HT-29 (cell line): ENCODE measurements around the gene CLIC6. TPM values are rescaled to one million over a fixed set of nuclear protein-coding genes. Genes with fewer than 3 reads are reported as not detected.
A peak's percentile ranks its signal among the peaks of the same experiment; 100 is the strongest.
"Not testable (repeated sequence)": the region's sequence is repeated elsewhere in the genome, so short reads cannot be mapped to it uniquely, and the experiment has no call there.

Experiments used
- DNase-seq: peaks from one replicate; pipeline ENCODE4 v3.0.0-alpha.2; 2015; ENCODE audit warnings: low spot score
- total RNA-seq: library from RNA; depleted of rRNA; stranded (reverse); fragments of >200 nt; shearing (Covaris generic); gene quantifications from 2 replicates; pipeline ENCODE4 v1.2.3, GENCODE V29; 2014

The CLIC6 gene
- total RNA-seq, 1 experiment from 2014 or later, result not detected

- no peak for DNase-seq
Observed at GRCh38 chr21:34692458-34693020, 23.7 kb downstream of the CLIC6 start.

GRCh38 chr21:34693192-34693810 lies 24.5 kb downstream of the CLIC6 start:
- DNase-seq, result peak; percentile 67

- no peak for DNase-seq
Observed at GRCh38 chr21:34695434-34695833, 26.6 kb downstream of the CLIC6 start.

- DNase-seq, result no peak
Observed at GRCh38 chr21:34696121-34696520, 27.3 kb downstream of the CLIC6 start.

GRCh38 chr21:34697826-34698225 lies 29.0 kb downstream of the CLIC6 start:
- no peak for DNase-seq

GRCh38 chr21:34698270-34699015 lies 29.6 kb downstream of the CLIC6 start:
- no peak for DNase-seq

GRCh38 chr21:34700605-34701004 lies 31.8 kb downstream of the CLIC6 start:
- no peak for DNase-seq

GRCh38 chr21:34701726-34702125 lies 32.9 kb downstream of the CLIC6 start:
- DNase-seq, result no peak

- DNase-seq, result no peak
Observed at GRCh38 chr21:34702341-34703170, 33.8 kb downstream of the CLIC6 start.

- DNase-seq, result no peak
Observed at GRCh38 chr21:34703571-34703970, 34.8 kb downstream of the CLIC6 start.

- DNase-seq, result no peak
Observed at GRCh38 chr21:34704119-34704518, 35.3 kb downstream of the CLIC6 start.

GRCh38 chr21:34705011-34705410 lies 36.2 kb downstream of the CLIC6 start:
- DNase-seq, result no peak

- DNase-seq, result no peak
Observed at GRCh38 chr21:34706337-34706736, 37.5 kb downstream of the CLIC6 start.

GRCh38 chr21:34707876-34708325 lies 39.1 kb downstream of the CLIC6 start:
- no peak for DNase-seq

GRCh38 chr21:34713621-34714020 lies 44.8 kb downstream of the CLIC6 start:
- DNase-seq, result no peak

GRCh38 chr21:34715518-34715917 lies 46.7 kb downstream of the CLIC6 start:
- no peak for DNase-seq

- no peak for DNase-seq
Observed at GRCh38 chr21:34715985-34716596, 47.3 kb downstream of the CLIC6 start.

- DNase-seq, result not testable (repeated sequence)
Observed at GRCh38 chr21:34718529-34718928, 49.7 kb downstream of the CLIC6 start.

GRCh38 chr21:34722684-34723300 lies 54.0 kb downstream of the CLIC6 start:
- DNase-seq, result no peak

- no peak for DNase-seq
Observed at GRCh38 chr21:34724131-34724856, 55.5 kb downstream of the CLIC6 start.

- no peak for DNase-seq
Observed at GRCh38 chr21:34724857-34725195, 56.0 kb downstream of the CLIC6 start.
